Suppressor macrophage treated with lipopolysaccharide for 1 hour (primary cell): ENCODE measurements around the gene PLA2G5.
A peak's percentile ranks its signal among the peaks of the same experiment; 100 is the strongest.

Experiments used
- DNase-seq, 3 donors: peaks; one replicate each; pipeline ENCODE4 v3.0.0-alpha.2; 2020 to 2022

Gene PLA2G5

DNA sequence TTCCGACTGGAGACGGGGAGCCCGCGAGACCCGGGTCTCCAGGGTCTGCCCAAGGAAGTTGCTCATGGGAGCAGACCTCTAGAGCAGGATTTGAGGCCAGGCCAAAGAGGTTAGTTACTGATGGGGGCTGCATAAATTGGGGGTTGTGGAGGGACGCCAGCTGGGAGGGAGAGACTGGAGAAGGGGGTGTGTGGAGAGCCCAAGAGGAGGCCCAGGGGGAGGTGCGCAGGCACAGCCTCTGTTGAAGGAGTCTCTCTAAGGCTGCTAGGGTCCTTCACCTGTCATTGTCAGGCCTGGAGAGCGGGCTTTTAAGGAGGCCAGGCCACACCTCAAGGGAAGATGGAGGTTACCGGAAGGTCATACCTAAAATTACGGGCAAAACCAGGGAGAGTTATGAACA, 363 bp downstream of the PLA2G5 start:
- no peak for DNase-seq

DNA sequence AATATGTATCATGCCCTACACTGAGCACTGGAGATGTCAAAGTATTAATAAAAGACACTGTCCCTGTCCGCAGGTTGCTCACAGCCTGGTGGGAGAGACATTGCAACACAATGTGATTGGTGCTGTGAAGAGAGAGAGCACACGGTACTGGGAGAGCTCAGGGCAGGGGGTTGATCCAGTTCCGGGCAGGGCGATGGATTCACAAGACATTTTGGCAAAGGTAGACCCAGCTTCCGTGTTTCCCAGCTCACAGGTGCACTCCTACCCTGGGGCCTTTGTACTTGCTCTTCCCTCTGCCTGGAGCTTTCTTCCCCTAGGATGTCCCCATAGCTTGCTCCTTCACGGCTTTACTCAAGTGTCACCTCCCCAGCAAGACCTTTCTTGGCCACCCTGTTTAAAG, 1.4 kb downstream of the PLA2G5 start:
- DNase-seq, result no peak

DNA sequence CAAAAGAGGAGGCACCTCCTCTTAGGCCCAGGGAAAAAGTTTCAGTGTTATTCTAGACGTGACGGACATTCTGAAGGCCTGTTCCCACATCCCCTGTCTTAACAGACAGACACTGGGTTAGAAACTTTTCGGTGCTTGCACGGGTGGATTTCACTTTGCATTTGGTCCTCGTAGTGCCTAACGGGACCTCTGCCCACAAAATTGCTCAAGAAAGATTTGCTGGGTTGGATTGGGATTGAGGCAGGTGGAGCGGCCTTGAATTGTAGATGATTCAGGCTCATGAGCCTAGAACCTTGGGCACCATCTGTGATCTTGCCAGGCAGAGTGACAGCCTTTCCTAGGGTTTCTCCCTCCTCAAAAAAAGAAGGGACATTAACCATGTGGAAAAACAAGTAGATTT, 2.8 kb downstream of the PLA2G5 start:
- no peak for DNase-seq

DNA sequence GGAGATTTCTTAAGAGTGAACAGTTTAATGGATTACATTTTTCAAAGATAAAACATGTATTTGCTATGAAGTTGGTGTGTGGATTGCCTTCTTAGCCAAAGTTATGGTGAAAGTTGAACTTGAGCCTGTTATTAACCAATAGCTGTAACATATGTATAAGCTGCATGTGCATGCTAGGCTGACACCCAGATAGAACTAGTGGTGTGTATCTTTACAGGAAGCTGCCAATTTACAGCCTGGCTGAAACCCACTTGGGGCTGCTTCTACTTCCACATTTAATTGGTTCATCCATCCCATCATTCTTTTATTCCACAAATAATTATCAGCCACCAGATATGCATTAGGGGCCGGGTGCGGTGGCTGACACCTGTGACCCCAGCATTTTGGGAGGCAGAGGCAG, 3.3 kb downstream of the PLA2G5 start:
- DNase-seq, result no peak

DNA sequence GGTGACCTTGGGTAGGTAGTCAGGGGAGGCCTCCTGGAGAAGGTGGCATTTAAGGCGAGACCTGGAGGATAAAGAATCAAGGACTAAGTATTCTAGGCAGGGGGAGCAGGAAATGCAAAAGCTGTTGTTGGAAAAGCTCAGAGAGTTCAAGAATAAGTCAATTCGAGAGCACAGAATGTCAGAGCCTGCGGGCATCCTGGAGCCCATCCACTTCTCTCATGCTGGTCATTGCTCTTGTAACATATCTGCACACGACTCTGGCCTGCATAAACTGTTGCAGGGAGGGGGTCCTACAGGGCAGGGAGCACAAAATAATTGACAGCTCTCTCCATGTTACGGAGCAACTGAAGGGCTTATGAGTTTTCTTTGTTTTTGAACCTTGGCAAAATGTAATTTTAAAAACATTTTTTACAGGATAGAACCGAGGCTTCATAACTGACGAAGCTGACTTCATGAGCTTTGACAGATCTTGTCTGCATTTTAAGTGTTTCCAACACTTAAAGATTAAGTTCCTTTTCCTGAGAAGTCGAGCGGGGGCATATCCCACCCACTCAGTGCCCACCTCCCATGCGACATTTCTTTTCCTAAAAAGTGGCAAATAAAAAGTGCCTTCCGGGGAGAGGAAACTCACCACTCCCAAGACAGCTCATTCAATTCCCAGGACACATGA, 4.2 kb downstream of the PLA2G5 start:
- no peak for DNase-seq

DNA sequence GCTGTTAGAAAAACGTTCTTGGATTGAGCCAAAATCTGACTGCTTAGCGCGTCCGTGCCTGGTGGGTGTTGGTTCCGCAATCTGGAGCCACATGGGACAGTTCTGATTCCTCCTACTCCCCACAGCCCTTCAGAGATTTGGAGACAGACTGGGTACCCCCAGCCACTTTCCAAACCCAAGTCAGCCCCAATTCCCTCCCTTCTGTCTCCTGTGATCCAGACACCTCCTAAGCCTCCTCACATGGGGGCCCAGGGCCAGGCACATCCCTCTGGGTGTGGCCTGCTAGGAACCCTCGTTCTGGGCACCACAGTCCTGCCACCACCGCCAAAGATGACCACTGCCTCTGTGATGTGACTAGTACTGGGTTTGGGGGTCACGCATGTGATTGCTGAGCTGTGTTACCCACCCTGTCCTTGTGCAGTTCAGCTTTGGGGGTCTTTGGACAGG, 4.8 kb downstream of the PLA2G5 start:
- no peak for DNase-seq

DNA sequence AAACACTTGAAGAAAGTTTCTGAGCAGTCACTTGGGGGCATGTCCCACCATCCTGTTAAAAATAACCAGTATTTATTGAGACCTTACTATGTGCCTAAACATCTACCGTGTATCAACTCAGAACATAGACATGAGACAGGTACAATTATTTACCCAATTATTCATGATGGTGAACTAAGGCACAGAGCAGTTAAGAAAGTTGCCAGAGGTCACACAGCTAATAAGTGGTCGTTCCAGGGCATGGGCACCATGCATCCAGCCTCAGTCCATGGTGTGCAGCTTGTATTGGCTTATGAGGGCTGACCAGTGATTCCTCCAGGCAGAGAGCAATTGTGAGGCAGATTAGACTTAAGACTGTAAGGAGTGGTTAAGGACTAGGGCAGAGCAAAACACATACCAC, 5.4 kb downstream of the PLA2G5 start:
- DNase-seq, result no peak

DNA sequence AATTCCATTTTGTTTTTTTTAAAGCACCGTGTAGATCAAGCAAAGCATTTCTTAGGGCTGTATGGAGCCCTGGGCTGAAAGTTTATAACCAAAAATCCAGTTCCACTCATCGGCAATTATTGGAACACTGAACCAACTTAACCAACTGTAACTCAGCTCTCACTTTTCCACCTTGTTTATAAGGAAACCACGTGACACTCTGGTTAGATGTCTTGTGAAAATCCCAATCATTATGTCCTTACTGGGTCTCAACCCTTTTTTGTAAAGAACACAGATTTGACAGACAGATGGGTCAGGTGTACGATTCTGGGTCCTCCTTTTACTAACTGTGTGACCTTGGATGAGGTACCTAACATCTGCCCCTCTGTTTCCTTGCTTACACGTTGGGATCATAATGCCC, 6.2 kb downstream of the PLA2G5 start:
- no peak for DNase-seq

DNA sequence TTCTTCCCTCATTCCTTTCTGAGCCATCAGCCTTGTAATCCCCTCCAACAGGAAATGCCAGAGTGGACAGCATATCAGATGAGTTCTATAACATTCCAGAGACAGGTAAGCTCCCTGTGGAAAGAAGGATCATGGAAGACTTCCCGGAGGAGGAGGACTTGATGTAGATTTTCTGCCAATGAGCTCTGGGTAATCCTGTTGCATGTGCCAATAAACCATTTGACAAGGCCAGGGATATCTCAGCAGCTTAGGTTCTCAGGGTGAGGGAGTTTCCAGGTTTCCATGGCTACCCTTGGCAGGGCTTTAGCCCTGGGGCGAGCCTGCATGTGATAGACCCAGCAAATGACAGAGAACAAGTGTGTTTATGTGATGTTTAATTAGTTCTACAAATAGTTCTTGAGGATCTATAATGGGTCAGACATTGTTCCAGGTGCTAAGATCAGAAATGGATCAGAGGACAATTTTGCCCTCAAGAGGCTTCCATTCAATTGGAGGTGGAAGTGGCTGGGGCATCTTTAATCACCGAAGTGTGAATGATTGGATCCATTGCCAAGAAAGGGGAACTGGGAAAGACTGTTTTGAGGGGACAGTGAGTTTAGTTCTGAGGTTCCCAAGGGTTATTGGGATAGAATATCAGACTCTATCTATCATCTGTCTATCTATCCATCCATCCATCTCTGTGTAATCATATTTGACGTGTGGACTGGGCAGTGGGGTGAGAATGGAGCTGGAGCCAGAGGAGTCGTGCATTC, 6.9 kb downstream of the PLA2G5 start:
- DNase-seq, result no peak

DNA sequence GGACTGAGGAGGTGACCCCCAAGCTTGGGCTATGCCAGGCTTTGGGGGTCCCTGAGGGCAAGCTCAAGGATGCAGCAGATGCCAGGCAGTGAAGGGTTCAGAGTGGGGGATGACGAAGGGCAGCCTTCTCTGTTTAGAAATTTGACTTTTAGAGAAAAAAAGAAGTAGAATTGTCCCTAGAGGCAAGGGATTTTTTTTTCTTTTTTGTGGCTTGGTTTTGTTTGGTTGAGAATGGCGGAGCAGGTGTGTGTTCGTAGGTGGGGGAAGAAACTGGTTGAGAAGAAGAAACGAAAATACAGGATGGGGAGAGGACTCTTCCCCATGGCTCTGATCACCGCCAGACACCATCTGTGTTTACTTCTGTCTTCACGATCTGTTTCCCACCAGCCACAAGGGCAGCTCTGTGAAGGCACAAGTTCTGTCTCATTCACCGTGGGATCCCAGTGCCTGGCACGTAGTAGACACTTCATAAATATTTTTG, 8.2 kb downstream of the PLA2G5 start:
- DNase-seq, result no peak

DNA sequence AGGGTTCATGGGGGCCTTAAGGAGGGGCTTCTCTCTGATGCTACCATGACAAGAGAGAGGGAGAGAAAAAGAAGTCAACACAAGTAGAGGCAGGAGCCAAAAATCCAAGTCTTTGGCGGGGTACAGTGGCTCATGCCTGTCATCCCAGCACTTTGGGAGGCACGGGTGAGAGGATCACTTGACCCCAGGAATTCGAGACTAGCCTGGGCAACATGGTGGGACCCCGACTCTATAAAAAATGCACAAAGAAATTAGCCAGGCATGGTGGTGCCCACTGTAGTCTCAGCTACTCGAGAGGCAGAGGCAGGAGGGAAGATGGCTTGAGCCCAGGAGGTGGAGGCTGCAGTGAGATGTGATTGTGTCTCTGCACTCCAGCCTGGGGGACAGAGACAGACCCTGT, 8.7 kb downstream of the PLA2G5 start:
- no peak for DNase-seq

DNA sequence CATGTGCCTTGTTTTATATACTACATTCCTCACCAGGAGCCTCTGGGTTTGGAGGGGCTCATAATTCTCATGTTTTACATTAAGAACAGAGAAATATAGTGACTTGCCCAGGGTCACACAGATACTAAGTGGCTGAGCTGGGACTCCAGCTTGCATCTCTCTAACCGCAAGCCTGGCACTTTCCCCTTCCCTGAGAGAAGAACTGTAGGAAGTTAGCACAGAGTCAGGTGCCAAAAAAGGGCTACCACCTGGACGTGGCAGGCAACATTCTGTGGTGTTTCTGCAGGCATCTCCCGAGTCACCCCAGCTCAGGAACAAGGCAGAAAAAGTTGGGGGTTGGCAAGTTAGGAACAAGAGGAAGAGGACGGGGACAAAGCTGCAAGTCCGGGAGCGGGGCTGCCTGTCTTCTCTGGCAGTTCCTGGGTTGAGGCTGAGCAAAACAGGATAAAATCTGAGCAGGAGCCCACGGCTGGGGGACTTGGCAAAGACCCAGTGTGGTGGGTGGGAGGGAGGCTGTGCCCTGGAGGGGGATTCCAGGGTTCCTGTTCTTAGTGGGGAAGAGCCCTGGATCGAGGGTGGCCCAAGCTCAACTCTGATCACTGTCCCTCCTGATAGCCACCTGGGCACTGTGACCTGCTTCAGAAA, 9.8 kb downstream of the PLA2G5 start:
- DNase-seq, result peak in 2 of 3 donors; percentile 9 to 34

DNA sequence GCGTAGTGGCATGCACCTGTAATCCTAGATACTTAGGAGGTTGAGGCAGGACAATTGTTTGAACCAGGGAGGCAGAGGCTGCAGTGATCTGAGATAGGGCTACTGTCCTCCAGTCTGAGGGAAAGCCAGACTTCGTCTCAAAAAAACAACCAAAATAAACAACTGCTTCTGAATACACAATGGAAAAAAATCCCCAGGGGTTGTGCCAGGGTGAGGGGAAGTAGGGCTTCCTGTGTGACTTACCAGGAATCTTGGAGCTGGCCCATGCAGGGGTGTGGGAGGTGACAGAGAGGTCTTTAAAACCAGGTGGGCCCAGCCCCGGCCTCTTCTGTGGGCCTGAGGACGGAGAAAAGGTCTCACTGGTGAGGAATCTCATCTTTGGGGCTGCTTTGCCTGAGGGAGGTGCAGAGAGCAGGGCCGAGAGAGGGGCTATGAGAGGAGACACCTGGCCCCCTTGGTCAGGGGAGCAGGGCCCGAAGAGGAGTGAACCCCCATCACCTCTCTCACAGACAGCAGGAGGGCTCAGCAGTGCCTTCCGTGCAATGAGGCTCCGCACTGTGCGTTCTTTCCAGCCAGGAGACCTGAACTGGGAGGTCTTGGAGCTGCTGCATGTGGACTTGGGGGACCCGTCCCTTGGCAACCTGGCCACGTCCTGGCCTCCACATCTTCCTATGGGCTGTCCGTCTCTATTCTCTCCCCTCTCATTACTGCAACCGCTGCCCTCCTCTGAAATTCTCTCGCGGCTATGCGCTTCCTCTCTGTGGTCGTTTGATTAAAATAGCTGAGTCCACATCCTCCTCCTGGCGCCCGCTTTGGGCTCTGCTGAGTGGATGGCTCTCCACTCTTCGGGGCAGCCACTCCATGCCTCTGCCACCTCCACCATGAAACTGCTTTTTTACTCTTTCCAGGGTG, 10.7 kb downstream of the PLA2G5 start:
- DNase-seq, result peak; percentile 28 to 46 (median 32)

DNA sequence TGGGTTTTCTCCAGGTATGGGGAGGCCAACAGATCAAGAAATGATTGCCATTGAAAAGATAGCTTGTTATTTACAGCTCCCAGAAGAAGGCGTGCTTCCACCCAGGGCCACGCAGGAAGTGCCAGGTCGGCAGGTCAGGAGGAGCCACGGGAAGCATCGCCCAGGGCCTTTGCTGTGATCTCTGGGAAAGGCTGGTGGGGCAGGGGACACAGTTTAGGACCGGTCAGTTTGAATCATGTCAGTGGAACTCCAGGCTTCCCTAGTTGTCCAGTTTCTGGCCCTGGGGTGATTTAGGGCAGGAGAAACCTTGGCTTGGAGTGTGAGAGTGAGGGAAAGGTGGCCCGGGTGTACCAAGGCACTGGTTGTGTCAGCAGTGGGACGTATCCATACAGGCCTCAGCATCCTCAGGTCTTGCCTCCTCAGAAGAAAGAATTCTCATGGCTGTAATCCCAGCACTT, 11.4 kb downstream of the PLA2G5 start:
- DNase-seq, result no peak

DNA sequence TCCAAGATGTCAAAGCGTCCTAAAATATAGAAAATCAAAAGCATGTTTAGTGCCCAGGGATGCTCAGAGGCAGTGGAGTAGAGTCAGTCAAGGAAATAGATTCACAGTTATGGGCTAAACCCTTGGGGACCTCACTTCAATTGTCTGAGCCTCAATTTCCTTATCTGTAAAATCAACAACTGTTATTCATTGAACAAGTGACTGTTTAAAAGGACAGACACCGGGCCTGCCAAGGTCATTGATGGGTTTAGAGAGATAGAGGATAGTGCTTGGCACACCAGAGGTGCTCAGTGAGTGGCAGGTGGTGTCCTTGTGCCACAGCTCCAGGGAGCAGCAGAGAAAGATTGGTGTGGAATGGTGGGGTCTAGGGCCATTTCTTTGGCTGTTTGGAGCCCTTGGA, 12.8 kb downstream of the PLA2G5 start:
- no peak for DNase-seq

DNA sequence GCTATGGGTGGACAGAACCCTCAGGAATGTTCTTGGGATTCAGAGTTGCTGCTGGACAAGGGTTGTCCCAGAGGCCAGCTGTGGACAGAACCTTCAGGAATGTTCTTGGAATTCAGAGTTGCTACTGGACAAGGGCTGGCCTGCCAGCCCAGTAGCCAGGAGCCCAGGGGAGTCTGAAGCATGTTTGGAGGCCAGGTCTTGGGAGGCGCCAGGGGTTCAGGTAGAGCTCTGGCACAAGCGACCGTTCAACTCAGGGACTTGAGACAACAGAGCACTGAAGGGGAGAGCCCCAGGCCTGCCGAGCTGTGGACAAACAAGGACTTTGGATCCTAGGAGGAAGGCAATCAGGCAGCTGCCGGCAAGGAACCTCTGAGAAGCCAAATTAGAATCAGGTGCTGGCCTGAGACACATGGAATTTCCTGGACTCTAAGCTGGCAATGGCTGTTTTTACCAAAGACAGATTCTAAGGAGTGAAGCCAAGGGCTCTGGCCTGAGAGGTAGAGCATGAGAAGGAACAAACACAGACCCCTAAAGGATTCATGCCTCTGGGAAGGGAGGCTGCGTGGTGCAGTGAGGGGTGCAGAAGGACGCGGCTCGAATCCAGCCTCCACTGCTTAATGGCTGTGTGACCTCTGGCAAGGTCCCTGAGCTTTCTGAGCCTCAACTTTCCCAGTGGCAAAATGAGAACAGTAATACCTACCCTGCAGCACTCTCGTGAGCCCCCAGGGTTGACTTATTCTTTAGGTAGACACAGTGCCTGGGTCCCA, 13.4 kb downstream of the PLA2G5 start:
- DNase-seq, result no peak

DNA sequence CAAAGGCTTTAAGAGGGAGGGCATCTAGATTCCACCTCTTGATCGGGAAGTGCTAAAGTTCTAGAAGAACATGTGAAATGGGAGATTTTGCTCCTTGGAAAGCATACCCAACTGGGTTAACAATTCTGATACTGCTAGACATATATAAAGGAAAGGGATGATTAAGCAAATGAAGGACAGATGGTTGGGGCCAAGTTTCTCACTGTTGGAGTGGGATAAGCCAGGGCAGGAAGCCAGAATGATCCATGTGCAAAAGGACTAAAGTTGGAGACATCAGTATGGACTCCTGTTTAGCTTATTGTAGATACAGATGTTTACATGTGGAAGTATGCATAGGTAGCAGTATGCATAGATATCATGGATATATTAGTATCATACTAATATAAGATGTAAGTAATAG, 16.8 kb downstream of the PLA2G5 start:
- no peak for DNase-seq

DNA sequence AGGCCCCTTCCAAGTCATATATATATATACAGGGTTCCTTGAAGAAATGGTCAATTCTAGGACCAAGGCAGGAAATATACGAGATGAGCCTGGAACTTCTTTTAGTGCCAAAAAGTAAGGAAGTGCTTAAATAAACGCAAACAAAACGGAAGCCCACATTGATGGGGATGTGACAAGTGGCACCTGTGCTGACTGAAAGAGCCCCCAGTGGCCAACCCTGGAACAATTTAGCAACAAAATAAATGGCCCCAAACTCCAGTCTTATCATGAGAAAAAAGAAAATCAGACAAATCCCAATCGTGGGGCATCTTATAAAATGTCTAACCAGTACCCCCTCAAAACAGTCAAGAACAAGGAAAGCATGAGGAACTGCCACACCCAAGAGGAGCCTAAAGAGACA, 17.7 kb downstream of the PLA2G5 start:
- no peak for DNase-seq

DNA sequence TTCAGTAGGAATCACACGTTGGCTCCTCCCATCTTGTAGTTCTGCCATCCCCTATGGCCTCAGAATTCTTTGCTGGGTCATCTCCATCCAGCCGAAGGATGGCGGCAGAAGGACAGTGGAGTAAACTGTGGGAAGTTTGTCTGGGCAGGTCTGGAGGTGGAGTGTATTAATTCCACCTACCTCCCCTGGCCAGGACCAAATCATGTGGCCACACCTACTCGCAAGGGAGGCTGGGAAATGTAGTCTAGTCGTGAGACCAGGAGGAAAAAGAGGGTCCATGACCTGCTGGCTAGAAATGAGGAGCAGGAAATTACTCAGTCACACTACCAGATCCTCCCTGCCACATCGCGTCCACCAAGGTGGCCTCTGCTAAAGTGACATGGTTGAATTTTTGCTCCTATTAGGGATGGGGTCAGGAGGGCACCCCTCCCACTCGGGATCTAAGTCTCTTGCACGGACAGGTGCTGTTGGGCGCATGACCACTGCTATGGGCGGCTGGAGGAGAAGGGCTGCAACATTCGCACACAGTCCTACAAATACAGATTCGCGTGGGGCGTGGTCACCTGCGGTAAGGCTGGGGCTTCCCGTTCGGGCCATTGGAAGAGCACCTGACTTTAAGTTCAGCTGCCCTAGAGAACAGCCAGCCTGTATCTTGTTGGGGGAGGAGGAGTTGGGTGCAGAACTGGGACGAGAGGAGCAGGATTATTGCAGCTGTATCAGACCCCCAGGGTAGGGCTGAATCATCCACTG, 19.5 kb downstream of the PLA2G5 start:
- DNase-seq, result no peak

DNA sequence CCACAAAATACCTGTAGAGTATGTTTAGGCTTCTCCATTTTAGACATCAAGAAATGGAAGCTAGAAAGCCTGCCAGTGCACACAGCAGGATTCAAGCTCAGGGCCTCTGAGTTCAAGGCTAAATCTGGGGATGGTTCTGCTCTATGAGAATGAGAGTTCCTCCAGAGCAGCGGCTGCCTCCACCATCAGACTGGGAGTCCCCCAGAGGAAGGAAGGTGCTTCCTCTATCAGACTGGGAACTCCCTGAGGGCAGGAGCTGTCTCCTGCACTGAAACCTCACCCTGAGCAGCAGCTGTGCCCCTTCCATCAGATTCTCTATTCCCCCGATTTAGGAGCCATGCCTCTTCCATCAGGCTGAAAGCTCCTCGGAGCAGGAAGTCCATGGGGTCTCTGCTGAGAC, 20.1 kb downstream of the PLA2G5 start:
- no peak for DNase-seq

DNA sequence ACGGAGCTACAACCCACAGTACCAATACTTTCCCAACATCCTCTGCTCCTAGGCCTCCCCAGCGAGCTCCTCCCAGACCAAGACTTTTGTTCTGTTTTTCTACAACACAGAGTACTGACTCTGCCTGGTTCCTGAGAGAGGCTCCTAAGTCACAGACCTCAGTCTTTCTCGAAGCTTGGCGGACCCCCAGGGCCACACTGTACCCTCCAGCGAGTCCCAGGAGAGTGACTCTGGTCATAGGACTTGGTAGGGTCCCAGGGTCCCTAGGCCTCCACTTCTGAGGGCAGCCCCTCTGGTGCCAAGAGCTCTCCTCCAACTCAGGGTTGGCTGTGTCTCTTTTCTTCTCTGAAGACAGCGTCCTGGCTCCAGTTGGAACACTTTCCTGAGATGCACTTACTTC, 20.6 kb downstream of the PLA2G5 start:
- no peak for DNase-seq
